Posterior cingulate gyrus (tissue), 11 donors: ENCODE measurements around the gene NADK.

ENCODE experiments used
- DNase-seq, 10 donors: peaks; one replicate each; pipeline versions ENCODE4 v3.0.0 to v3.0.0-alpha.2; 2020 to 2021; ENCODE audit warnings: mixed read lengths in 3 of 10
- intact Hi-C: fragments of 100-400 bp; cut with DNase I; formaldehyde crosslinking; loops from one replicate; pipeline ENCODE4 v1.15.1; 2023

The NADK gene

DNA sequence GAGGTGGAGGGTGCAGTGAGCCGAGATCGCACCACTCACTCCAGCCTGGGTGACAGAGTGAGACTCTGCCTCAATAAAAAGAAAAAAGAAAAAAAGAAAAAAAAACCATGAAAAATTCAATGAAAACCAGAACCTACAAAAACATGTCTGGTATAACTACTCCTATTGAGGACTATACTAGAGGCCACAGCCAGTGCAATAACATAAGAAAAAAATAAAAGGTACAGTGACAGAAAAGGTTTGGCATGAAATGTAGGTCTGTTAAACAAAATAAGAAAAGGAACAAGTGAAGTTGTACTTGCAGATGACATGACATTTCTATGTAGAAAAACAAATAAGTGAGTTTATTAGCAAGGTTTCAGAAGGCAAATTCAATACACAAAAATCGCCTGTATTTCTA, 8.2 kb downstream of the NADK start:
- DNase-seq = peak in 2 of 10 donors; percentile 9 to 32
- intact Hi-C loops = no loop called here

DNA sequence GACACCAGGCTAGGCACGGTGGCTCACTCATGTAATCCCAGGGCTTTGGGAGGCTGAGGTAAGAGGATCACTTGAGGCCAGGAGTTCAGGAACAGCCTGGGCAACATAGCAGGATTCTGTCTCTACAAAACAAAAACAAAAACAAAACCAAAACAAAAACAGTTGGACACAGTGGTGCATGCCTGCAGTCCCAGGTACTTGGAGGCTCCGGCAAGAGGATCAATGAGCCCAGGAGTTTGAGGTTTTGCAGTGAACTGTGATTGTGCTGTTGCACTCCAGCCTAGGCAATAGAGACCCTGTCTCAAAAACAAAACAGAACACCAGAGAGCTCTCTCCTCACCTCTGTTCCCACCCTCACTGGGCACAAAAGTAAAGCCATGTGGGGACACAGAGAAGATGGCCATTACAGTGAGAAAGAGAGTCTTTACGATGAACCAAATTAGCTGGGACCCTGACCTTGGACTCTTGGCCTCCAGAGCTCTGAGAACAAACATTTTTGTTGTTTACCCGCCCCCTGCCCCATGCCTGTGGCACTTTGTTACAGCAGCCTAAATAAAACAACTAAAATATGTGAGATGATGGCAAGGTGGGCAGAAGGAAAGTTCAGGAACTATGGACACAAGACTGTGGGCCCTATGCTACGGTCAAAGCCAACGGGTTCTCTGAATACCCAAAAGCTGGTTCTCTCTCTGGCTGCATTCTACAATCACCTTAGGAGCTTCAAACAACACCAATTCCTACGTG, 9.8 kb downstream of the NADK start:
- intact Hi-C loops = no loop called here
- peak in 1 of 10 donors; percentile 9 for DNase-seq

DNA sequence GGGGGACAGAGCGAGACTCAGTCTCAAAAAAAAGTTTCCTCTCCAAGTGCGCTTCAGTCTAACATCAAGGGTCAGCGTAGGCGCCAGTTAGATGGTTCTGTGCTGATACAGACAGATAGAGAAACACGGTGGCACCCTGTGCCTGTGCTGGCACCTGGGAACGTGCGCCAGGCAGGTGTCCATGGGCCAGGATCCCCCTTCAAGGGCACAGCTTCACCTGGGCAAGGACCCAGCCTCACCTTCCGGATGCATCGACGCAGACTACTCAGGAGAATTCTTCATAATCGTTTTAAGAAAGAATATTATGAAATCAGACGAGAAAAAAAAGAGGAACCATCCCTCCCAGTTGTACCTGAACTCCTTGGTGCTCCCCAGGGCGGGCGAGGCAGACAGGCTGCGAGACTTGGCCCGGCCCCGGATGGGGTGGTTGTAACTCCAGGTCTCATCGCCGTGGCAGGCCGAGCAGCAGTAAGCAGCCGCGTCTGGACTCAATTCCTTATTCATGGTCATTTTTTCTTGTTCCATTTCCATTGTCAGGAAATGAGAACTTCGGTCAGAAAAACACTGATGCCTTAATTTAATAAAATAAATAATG, 13.3 kb downstream of the NADK start:
- peak in 2 of 10 donors; percentile 73 to 81 for DNase-seq
- intact Hi-C loops = loop anchor here (5.0 kb wide), 1 partner anchor 142 kb away; no protein-coding TSS in a partner anchor

DNA sequence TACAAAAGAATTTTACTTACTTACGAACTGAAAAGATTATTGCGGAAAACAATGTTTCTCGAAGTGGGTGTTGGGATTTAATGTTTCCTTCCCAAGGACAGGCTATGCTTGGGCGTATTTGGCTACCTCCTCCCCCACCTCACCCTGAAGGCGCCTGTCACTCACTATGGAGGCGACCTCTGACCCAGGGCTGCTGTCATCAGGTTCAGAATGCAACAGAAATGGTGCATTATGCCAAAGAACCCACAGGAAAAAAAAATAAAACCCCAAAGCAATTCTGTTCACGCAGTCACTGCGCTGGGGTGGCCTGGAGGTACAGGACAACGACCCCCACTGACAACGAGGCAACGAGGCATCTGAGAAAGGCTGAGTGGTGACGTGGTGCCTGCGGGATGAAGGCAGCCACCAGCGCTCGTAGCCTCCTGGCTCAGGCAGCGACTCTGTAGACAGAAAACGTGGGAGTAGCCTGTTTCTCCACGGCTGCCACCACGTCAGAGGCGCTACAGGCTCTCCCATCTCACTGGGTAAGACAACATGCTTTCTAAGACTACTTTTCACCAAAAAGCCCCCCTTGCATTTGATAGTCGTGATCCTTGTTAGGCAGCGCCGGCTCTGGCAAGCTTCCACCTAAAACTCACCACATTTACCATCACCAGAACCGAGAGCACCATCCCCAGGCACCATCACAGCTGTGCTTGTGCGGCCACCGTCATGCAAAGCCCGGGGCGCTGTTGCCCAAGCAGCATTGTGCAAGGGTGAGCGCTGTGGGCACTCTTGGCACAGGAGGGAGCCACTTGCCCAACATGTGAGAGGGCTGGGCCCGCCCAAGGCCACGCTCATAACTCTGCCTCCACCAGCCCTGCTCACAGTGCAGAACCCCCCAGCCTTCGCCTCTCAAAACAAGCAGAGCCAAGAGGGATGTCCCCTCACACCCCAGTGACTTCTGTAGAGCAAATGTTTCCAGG, 14.3 kb downstream of the NADK start:
- DNase-seq = peak in 8 of 10 donors; percentile 55 to 96 (median 82)
- intact Hi-C loops = loop anchor here (5.0 kb wide), 1 partner anchor 143 kb away; no protein-coding TSS in a partner anchor

DNA sequence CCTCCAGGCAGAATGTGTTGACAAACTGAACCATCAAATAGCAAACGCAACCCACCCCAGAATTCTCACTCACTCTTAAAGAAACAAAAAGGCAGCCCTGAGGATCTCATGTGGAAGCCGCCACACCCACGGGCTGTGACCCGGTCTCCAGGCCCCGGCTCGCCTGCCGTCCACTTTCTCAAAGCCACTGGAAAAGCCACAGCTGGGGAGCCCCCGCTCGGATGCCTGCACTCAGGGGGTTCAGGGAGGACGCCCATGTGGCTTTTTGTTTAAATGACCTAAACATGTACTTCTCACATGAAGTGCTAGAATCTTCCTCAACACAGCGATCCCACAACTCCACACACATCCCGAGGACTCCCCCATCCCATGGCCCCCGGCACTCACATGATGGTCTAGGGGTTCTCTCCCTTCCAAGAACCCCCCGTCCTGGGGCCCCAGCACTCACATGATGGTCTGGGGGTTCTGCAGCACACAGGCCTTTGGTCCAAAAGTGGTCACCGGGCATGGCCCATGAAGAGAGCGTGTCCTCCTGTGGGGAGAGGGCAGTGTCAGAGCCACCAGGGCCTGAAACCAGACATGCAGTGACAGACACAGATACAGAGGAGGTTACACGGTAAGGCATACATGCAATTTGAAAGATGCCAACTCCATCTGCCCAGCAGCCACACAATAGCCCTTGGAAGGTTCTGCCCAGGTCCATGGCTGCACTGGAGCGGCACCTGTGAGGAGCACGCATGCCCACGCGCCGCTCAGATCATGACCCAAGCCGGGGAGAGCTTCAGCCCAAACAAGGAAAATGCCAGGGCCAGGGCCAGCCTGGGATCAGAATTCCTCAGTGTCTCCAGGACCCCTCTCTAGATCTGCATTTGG, 16.5 kb downstream of the NADK start:
- intact Hi-C loops = loop anchor here (5.0 kb wide), 1 partner anchor 146 kb away; no protein-coding TSS in a partner anchor
- DNase-seq = peak in 2 of 10 donors; percentile 53 to 77

DNA sequence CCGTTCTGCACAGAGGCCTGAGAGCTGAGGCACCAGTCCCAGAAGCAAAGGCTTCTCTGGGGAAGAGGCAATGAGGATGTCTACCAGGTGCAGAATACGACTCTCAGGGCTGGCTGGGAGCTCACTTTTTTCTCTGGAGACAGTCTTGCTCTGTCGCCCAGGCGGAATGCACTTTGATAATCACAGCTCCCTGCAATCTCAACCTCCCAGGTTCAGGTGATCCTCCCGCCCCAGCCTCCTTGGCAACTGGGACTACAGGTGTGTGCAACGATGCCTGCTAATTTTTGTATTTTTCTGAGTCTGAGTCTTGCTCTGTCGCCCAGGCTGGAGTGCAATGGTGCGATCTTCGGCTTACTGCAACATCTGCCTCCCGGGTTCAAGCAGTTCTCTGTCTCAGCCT, 17.6 kb downstream of the NADK start:
- peak in 2 of 10 donors; percentile 39 to 66 for DNase-seq
- intact Hi-C loops = loop anchor here (5.0 kb wide), 1 partner anchor 147 kb away; no protein-coding TSS in a partner anchor

DNA sequence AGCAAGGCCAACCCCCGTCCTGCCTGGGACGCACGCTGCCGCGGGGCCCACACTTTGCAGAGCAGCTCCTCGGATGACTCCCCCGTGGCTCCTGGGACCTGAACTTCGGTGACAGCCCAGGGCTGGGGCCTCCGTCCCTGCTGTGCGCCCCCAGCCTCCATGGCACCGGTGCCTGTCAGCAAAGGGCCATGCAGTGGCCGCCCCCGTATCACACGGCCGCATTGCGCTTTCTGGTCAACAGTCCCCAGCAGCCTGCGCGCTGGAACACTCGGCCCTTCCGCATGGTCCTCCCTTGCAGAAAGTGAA, 18.0 kb downstream of the NADK start:
- intact Hi-C loops = loop anchor here (5.0 kb wide), 1 partner anchor 147 kb away; no protein-coding TSS in a partner anchor
- DNase-seq = peak in 1 of 10 donors; percentile 66

DNA sequence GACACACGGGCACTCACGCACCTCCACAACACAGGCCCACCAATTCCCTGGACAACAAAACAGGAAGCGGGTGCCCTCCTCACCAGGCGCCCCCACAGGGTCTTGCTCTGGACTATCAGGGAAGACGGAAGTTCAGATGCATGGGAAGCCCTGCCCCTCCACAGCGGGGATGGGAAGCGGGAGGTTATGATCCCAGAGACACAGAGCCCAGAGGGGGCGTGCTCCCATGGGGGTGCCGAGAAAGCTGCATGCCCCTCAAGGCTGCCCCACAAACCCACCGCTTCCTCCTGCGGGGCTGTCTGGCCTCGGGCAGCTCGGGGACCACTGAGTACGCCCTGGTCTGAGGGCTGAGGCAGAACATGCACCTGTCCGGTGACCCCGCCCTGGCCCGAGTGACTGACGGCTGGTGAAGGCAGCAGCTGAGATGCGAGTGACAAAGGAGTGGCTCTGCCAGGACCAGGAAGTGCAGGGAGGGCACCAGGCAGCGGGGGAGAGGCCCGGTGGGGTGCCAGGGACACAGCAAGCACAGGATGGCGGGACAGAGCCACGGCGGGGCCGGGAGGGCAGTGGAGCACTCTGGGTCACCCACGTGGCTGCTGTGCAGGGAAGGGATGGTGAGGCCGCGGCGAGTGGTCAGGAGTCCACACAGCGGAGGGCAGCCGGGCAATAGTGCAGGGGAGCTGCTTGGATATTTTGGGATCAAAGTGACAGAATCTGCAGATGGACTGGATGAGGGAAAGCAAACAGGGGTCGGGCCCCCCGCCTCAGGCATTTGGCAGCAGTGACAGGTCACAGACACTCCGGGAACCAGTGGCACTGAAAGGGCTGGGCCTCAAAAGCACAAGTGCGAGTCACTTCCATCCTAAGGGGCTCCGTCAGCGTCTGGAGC, 18.6 kb downstream of the NADK start:
- peak in 2 of 10 donors; percentile 80 to 84 for DNase-seq
- intact Hi-C loops = loop anchor here (5.0 kb wide), 1 partner anchor 148 kb away; no protein-coding TSS in a partner anchor

DNA sequence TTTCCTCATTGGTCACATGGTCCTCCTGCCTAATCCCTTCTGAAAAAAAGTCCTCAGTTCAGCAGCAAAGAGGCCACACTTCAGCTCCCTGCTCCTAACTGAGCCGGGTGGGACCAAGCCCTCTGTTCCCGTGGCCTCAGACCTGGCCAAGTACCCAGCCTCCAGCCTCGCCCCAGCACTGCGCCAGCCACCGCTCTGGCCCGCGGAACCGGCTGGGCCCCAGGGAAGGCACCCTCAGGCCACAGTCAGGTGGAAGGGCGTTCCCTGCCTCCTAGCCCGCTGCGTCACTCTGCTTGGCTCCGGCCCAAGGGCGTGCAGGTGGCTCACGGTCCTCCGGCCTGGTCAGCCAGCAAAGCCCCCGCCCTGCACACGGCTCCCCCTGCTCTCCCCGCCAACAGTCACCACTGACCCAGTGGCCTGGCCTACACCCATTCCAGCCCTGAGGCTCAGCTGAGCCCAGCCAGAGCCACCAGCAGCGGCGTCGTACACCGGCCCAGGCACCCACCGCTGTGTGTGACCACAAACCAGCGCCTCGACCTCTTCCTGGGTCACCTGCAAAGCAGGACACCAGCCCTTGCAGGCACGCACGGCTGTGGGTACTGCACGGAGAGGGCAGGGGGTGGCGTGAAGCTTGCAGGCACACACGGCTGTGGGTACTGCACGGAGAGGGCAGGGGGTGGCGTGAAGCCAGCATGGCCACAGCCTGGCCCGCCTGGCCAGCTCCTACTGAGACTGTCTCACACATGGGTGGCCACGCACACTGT, 19.4 kb downstream of the NADK start:
- DNase-seq = peak in 3 of 10 donors; percentile 5 to 78 (median 72)
- intact Hi-C loops = no loop called here

DNA sequence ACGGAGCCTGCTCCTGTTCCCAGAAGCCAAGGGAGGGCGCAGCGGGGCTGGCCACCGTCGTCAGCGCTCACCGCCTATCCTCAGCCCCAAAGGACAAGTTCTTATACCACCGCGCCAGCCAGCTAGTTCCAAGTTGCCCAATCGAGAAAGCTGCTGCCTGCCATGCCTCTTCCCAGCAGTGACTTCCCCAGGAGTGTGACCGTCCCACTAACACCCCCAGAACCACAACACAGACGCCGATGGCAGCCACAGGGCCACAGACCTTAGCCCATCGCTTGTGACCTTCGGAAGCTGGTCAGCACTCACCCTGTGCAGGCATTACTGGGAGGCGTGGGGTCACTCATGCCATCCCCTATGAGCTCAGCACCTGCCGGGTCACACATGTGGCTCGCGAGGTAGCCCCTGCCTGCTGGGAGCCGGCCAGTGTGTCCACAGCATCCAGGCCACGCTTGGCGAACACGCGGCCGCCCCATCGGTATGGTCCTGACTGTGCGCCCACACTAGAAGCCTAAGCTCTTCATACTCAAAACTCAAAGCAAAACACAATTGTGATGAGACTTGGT, 20.1 kb downstream of the NADK start:
- DNase-seq = peak in 2 of 10 donors; percentile 54 to 72
- intact Hi-C loops = no loop called here

DNA sequence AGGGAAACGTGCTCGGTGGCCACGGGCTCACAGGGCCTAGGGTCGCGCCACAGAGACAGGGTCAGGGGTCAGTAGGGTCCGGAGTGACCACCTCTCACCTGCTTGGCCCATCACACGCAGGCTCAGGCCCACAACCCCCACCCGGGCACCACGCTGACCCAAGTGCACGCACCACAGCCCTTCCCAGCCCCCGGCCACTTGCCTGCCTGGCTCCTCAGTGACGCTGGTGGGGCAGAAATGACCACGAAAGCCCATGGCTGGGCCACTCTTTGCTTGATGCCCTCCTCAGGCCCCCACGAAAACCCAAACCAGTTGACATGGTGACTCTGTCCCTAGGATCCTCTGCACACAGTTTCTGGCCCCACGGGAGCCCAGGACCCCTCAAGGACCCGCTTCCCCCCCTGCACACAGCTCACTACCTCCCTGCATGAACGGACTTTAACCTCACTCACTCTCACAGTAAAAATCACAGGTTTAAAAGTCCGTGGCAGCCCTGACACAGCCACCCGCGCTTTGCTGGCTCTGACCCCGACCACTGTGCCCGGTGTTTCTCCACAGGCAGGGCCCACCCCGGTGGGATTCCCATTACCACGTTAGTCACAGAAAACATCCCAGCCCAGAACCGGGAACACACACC, 20.7 kb downstream of the NADK start:
- intact Hi-C loops = no loop called here
- DNase-seq = peak in 3 of 10 donors; percentile 7 to 82 (median 67)

DNA sequence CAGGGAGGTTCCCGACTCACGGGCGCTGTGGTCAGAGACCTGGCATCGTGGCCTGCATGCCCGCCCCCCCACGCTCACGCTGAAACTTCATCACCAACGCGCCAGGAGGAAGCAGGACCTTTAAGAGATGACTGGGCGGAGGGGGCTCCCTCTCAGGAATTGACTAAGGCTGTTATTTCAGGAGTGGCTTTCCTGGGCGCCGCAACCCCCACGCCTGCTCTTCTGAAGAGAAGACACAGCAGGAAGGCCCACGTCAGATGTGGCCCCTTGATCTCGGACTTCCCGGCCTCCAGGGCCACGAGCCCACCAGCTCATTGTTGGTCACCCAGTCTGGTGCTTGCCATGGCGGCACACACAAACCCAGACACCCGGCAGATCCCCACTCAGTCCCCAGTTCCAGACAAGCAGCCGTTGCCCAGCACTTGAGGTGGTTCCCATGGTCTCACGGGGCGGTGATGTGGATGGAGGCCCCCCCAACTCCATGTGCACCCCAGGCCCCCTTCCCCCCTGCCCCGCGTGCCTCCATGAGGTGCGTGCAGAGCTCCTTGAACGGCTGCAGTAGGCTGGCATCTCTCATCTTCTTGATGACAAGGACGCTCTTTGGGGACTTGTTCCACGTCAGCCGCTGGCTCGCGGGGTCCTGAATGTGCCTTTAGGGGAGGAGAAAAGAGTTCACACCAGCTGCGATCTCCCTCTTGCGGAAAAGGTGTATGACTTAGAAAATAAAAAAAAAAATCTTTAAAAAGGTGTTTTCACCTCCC, 21.4 kb downstream of the NADK start:
- intact Hi-C loops = no loop called here
- DNase-seq = peak in 3 of 10 donors; percentile 9 to 69 (median 69)

DNA sequence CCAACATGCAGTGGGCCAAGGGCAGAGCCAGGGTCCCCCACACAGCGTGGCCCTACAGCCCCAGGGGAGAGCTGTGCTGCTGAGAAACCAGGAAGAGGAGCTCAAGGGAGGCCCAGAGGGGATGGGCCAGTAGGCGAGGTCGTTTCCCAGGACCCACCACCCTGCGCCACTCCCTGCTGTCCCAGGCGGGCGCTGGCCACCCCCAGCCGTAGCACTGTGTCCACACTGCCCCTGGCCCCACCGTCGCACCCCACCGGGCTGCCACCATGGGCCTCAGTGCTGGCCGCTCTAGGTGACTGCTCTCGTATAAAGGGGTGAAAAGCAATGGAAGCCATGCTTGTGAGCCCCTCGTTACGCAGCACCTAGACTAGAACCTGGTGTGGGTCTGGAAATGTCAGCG, 22.4 kb downstream of the NADK start:
- peak in 2 of 10 donors; percentile 2 to 75 for DNase-seq
- intact Hi-C loops = no loop called here

DNA sequence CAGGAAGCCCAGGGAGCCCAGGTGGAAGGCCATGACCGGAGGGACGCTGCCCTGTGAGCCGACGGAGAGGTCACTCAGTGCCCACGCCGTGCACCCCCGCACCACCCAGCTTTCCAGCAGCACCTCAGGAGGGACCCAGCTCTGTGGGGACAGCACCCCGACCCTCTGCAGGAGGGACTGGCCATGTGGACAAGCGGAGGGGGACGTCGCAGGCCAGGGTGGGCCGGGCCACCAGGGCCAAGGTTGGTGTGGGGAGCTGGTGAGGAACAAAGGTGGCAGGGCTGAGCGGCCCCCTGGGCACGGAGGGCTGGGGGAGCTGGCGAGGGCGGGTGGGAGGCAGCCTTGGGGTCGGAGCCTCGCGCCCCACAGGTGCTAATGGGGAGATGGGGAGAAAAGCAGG, 22.8 kb downstream of the NADK start:
- intact Hi-C loops = no loop called here
- peak in 3 of 10 donors; percentile 2 to 67 (median 64) for DNase-seq

DNA sequence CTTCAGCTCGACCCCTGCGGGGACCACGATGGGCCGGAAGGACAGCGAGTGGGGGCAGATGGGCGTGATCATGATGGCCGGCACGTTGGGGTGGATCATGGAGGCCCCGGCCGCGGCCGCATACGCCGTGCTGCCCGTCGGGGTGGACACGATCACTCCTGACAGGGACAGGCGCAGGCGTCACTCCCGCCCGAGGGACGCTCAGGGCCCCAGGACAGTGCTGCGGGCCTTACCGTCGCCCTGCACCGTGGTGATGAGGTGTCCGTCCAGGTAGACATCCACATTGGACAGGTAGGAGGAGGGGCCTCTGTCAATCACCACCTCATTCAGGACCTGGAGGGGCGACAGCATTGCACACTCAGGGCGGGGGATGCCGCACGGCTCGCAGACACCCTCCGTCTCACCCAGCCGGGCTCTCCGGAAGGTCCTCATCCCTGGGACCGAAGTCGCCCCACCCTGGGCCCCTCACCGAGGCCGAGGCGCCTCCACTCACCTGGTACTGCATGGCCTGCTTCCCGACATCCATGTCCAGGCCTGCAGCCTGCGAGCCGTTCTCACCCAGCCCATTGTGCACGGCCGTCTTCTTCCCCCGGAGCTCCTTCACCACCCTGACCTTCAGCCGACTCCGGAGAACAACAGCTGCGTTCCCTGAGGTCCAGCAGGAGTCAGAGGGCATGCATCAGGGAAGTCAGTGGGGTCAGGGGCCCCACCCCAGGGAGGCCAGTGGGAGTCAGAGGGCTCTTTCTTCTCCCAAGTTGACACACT, 24.0 kb downstream of the NADK start:
- DNase-seq = peak in 2 of 10 donors; percentile 68 to 82
- intact Hi-C loops = no loop called here

DNA sequence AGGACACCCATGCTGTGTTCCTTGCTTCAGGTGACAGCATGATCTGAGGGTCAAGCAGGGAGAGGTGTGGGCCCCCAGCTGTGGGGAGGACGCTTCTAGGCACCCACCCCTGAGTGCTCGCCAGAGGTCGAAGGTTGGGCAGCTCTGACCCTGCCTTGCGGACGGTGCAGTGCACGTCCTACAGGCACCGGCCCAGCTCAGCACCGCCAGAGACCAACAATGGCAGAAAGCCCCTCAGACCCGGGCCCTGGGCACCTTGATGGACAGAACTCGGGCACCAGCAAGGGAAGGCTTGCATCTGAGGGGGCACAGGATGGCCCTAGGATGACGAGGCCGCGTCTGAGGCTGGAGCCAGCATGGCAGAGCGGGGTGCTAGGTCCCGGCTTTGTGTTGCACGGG, 24.7 kb downstream of the NADK start:
- peak in 2 of 10 donors; percentile 72 to 74 for DNase-seq
- intact Hi-C loops = no loop called here
